Smooth muscle cell (in vitro differentiated cells): Measurements from ENCODE around the gene ASL. TPM values are rescaled to one million over a fixed set of nuclear protein-coding genes. Genes with fewer than 3 reads are reported as not detected.

ENCODE experiments used
- DNase-seq: peaks from one replicate; lab custom pipeline; 2025; ENCODE audit not compliant: unreplicated experiment; lab: John Stamatoyannopoulos, UW
- H2AFZ ChIP-seq: fragments of 200-600 bp; sonication (generic); 2 replicates; pipeline ENCODE4 v1.6.0; 2016; ENCODE audit warnings: antibody characterized with exemption, low read depth, mild to moderate bottlenecking
- H3F3A ChIP-seq: fragments of 200-600 bp; sonication (generic); 2 replicates; pipeline ENCODE4 v1.6.0; 2017; ENCODE audit warnings: antibody characterized with exemption, low read depth
- H3K27ac ChIP-seq: fragments of 200-600 bp; sonication (generic); 2 replicates; pipeline ENCODE4 v1.5.1; 2016; ENCODE audit warnings: low read depth, mild to moderate bottlenecking
- H3K27me3 ChIP-seq: fragments of 200-600 bp; sonication (generic); 2 replicates; pipeline ENCODE4 v1.6.1; 2016; ENCODE audit warnings: low read depth, mild to moderate bottlenecking
- H3K36me3 ChIP-seq: fragments of 200-600 bp; sonication (generic); 2 replicates; pipeline ENCODE4 v1.5.1; 2016; ENCODE audit warnings: low read depth
- H3K4me1 ChIP-seq: fragments of 200-600 bp; sonication (generic); 2 replicates; pipeline ENCODE4 v1.5.1; 2016; ENCODE audit warnings: low read depth
- H3K4me2 ChIP-seq: fragments of 200-600 bp; sonication (generic); 2 replicates; pipeline ENCODE4 v1.6.0; 2016; ENCODE audit warnings: mild to moderate bottlenecking
- H3K4me3 ChIP-seq: fragments of 200-600 bp; sonication (generic); 2 replicates; pipeline ENCODE4 v1.5.1; 2016; ENCODE audit warnings: mild to moderate bottlenecking
- H3K79me2 ChIP-seq: fragments of 200-600 bp; sonication (generic); 2 replicates; pipeline ENCODE4 v1.6.0; 2016; ENCODE audit warnings: low read depth, mild to moderate bottlenecking
- H3K9ac ChIP-seq: fragments of 200-600 bp; sonication (generic); 2 replicates; pipeline ENCODE4 v1.6.0; 2016; ENCODE audit warnings: low read depth
- H3K9me3 ChIP-seq: fragments of 200-600 bp; sonication (generic); replicated peaks from 2 replicates; pipeline ENCODE4 v1.5.1; 2016; ENCODE audit warnings: low read depth
- H4K20me1 ChIP-seq: fragments of 200-600 bp; sonication (generic); 2 replicates; pipeline ENCODE4 v1.6.0; 2016; ENCODE audit warnings: low read depth
- CTCF ChIP-seq: fragments of 200-600 bp; sonication (generic); IDR thresholded peaks from 2 replicates; pipeline ENCODE4 v1.5.1; 2017; ENCODE audit warnings: borderline replicate concordance, mild to moderate bottlenecking, antibody characterized with exemption; ENCODE audit not compliant: insufficient read depth, poor library complexity, severe bottlenecking
- WGBS: methylation state at CpG from one replicate; pipeline ENCODE4 v1.1.7; 2016; ENCODE audit warnings: low lambda C conversion rate; 5-methylcytosine and 5-hydroxymethylcytosine counted together
- polyA plus RNA-seq: library from polyadenylated mRNA; unstranded; fragments of >200 nt; fragmentation: Nextera tagmentation; extraction: Ambion mirVana; gene quantifications from 2 replicates; pipeline ENCODE4 v1.2.1, GENCODE V29; 2016
- total RNA-seq: library from RNA; depleted of rRNA; stranded (reverse); fragments of >200 nt; gene quantifications from 2 replicates; pipeline ENCODE4 v1.2.3, GENCODE V29; 2014

ASL gene
- total and polyA plus RNA-seq, 2 experiments from 2014 or later, result 12.4 to 26.1 TPM

DNA sequence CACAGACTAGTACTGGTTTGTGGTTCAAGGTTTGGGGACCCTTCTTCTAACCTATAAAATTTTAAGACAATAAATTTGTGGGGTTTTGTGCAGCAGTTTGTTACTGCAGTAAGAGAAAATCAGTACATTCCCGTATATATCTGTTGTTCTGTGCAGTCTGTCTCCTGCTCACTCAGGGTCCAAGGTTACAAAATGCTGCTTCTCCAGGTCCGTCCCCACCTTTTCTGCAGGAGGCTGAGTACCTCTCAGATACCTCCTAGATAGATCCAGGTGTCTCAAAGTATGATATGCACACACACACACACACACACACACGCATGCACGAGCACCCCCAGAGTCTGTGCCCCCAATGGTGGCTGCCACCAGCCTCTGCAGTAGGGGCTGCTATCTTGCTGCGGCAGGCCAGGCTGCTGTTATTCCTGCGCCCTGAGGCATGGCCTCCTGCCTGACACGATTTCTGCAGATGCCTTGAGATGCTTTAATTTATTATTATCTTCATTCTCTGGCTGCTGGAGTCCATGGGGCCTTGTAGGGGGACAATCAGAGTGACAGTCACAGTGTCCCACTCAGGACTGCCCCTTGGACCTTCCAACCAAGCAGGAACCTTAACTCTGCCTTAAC, 25.2 kb upstream of the ASL start:
- whole genome bisulfite sequencing, result 76% methylated on average over 7 of the region's 7 CpGs
- no peak for TF ChIP-seq CTCF
- H3K9ac ChIP-seq, result no peak overlapping the region

GRCh38 chr7:66050990-66051448, 24.6 kb upstream of the ASL start:
- no peak overlapping the region for H3K9ac ChIP-seq
- no peaks in the 10 kb centered on the region for H3K9me3 ChIP-seq
- no peaks in the 10 kb centered on the region for H3K27me3 ChIP-seq
- H3K27ac ChIP-seq, result peak overlapping the region; percentile 49
- peak; percentile 16 for DNase-seq
- TF ChIP-seq CTCF, result no peak
- no peaks in the 10 kb centered on the region for H3K79me2 ChIP-seq
- WGBS, result 23% methylated on average over 3 of the region's 3 CpGs
- H3K36me3 ChIP-seq, result no peaks in the 10 kb centered on the region
- H3F3A ChIP-seq, result peaks cover 3% of the 10 kb centered on the region
- H3K4me2 ChIP-seq, result no peak overlapping the region
- no peak overlapping the region for H2AFZ ChIP-seq
- no peaks in the 10 kb centered on the region for H4K20me1 ChIP-seq
- H3K4me3 ChIP-seq, result no peak overlapping the region
- no peaks in the 10 kb centered on the region for H3K4me1 ChIP-seq

More for the DNA sequence above, 25.2 kb upstream of the ASL start:
- Histone ChIP-seq H3K27ac (peak overlapping the region; percentile 49), H3K4me1 (no peaks in the 10 kb centered on the region), H3K79me2 (no peaks in the 10 kb centered on the region), H2AFZ (no peak overlapping the region), H4K20me1 (no peaks in the 10 kb centered on the region), H3K27me3 (no peaks in the 10 kb centered on the region), H3K9me3 (no peaks in the 10 kb centered on the region), H3K4me3 (no peak overlapping the region), H3K36me3 (no peaks in the 10 kb centered on the region), H3F3A (peaks cover 3% of the 10 kb centered on the region), H3K4me2 (no peak overlapping the region)
- no peak for DNase-seq

DNA sequence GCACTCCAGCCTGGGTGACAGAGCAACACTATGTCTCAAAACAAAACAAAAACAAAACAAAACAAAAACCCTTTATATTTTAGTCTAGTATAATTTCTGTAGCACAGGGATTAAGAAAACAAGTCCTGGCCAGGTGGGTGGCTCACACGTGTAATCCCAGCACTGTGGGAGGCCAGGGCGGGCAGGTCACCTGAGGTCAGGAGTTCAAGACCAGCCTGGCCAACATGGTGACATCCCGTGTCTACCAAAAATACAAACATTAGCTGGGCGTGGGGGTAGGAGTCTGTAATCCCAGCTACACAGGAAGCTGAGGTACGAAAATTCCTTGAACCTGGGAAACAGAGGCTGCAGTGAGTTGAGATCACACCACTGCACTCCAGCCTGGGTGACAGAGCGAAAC, 23.2 kb upstream of the ASL start:
- no peak for TF ChIP-seq CTCF
- Histone ChIP-seq H3K4me2 (no peak overlapping the region), H3F3A (peaks cover 3% of the 10 kb centered on the region), H3K9me3 (no peaks in the 10 kb centered on the region), H3K27ac (no peak overlapping the region), H4K20me1 (no peaks in the 10 kb centered on the region), H3K79me2 (no peaks in the 10 kb centered on the region), H3K4me1 (no peaks in the 10 kb centered on the region), H2AFZ (no peak overlapping the region), H3K27me3 (no peaks in the 10 kb centered on the region), H3K9ac (no peak overlapping the region), H3K4me3 (no peak overlapping the region), H3K36me3 (no peaks in the 10 kb centered on the region)
- DNase-seq, result no peak
- 92% methylated on average over 6 of the region's 6 CpGs for WGBS

GRCh38 chr7:66054063-66054462, 21.6 kb upstream of the ASL start:
- no peaks in the 10 kb centered on the region for H3K36me3 ChIP-seq
- H3K27ac ChIP-seq, result no peak overlapping the region
- no peaks in the 10 kb centered on the region for H3K4me1 ChIP-seq
- H3K4me3 ChIP-seq, result no peak overlapping the region
- H3K4me2 ChIP-seq, result no peak overlapping the region
- H3K27me3 ChIP-seq, result no peaks in the 10 kb centered on the region
- no peak for DNase-seq
- H3K9ac ChIP-seq, result no peak overlapping the region
- H3F3A ChIP-seq, result peaks cover 3% of the 10 kb centered on the region
- no peak for TF ChIP-seq CTCF
- no peak overlapping the region for H2AFZ ChIP-seq
- no peaks in the 10 kb centered on the region for H4K20me1 ChIP-seq
- H3K9me3 ChIP-seq, result no peaks in the 10 kb centered on the region
- WGBS, result 82% methylated on average over 6 of the region's 6 CpGs
- no peaks in the 10 kb centered on the region for H3K79me2 ChIP-seq
